NCI-H2227 (cell line): ENCODE measurements around the gene NFATC4.
"Not testable (repeated sequence)": the region's sequence is repeated elsewhere in the genome, so short reads cannot be mapped to it uniquely, and the experiment has no call there.

Source experiments
- DNase-seq: peaks from one replicate; lab custom pipeline; 2025; ENCODE audit not compliant: unreplicated experiment; lab: John Stamatoyannopoulos, UW

The NFATC4 gene

GRCh38 chr14:24338843-24339242, 29.1 kb upstream of the NFATC4 start:
- no peak for DNase-seq

- DNase-seq = no peak
Measured at GRCh38 chr14:24339284-24340151, 28.5 kb upstream of the NFATC4 start, which contains the start of gene RIPK3. TSS of gene RIPK3 (minus strand) at chr14:24339991. CDS start at chr14:24339826, 165 bp downstream.

GRCh38 chr14:24340606-24341005, 27.4 kb upstream of the NFATC4 start:
- DNase-seq = no peak

GRCh38 chr14:24342889-24343288, 25.1 kb upstream of the NFATC4 start:
- no peak for DNase-seq

GRCh38 chr14:24343795-24344660, 24.0 kb upstream of the NFATC4 start:
- DNase-seq = no peak

GRCh38 chr14:24347134-24347533, 20.9 kb upstream of the NFATC4 start:
- no peak for DNase-seq

GRCh38 chr14:24348186-24348585, 19.8 kb upstream of the NFATC4 start:
- DNase-seq = no peak

GRCh38 chr14:24349742-24350141, 18.2 kb upstream of the NFATC4 start:
- DNase-seq = no peak

GRCh38 chr14:24351517-24351916, 16.5 kb upstream of the NFATC4 start:
- peak; percentile 44 for DNase-seq

GRCh38 chr14:24353559-24354481, 14.2 kb upstream of the NFATC4 start:
- DNase-seq = no peak

- DNase-seq = not testable (repeated sequence)
Measured at GRCh38 chr14:24354482-24354825, 13.5 kb upstream of the NFATC4 start.

GRCh38 chr14:24355009-24355408, 13.0 kb upstream of the NFATC4 start:
- DNase-seq = no peak

- no peak for DNase-seq
Measured at GRCh38 chr14:24356208-24356607, 11.8 kb upstream of the NFATC4 start.

GRCh38 chr14:24360281-24360680, 7.7 kb upstream of the NFATC4 start:
- DNase-seq = no peak

GRCh38 chr14:24361326-24361725, 6.7 kb upstream of the NFATC4 start:
- no peak for DNase-seq

GRCh38 chr14:24362241-24362960, 5.6 kb upstream of the NFATC4 start:
- no peak for DNase-seq

GRCh38 chr14:24363401-24363800, 4.6 kb upstream of the NFATC4 start:
- no peak for DNase-seq

GRCh38 chr14:24364841-24365240, 3.1 kb upstream of the NFATC4 start:
- no peak for DNase-seq

- DNase-seq = peak; percentile 90
Measured at GRCh38 chr14:24365600-24366412, 2.2 kb upstream of the NFATC4 start.

GRCh38 chr14:24366413-24366720, 1.6 kb upstream of the NFATC4 start:
- DNase-seq = no peak
